Right atrium auricular region (tissue), 2 donors: ENCODE results near the gene TMEM51. TPM values are rescaled to one million over a fixed set of nuclear protein-coding genes. Genes with fewer than 3 reads are reported as not detected.
A peak's percentile ranks its signal among the peaks of the same experiment; 100 is the strongest.

Source experiments
- DNase-seq: peaks from one replicate; pipeline ENCODE4 v3.0.0-alpha.2; 2019; ENCODE audit warnings: low spot score
- H3K27ac ChIP-seq, 2 donors: fragments of 200-600 bp; sonication (generic); 1 replicate in 1 of 2; 2 replicates in 1 of 2; pipeline ENCODE4 v1.5.1; 2016 to 2019
- H3K27me3 ChIP-seq, 2 donors: fragments of 200-600 bp; sonication (generic); one replicate each; pipeline versions ENCODE4 v1.5.1 to v1.6.0; 2017 to 2019
- H3K36me3 ChIP-seq: fragments of 200-600 bp; sonication (generic); one replicate; pipeline ENCODE4 v1.5.1; 2016
- H3K4me1 ChIP-seq, 2 donors: fragments of 200-600 bp; sonication (generic); one replicate each; pipeline versions ENCODE4 v1.5.1 to v1.6.0; 2017 to 2019
- H3K4me3 ChIP-seq, 2 donors: fragments of 200-600 bp; sonication (generic); 1 replicate in 1 of 2; 2 replicates in 1 of 2; pipeline ENCODE4 v1.5.1; 2017 to 2019; ENCODE audit warnings: mild to moderate bottlenecking in 1 of 2, moderate library complexity in 1 of 2
- H3K9me3 ChIP-seq, 2 donors: fragments of 200-600 bp; sonication (generic); one replicate each; pipeline ENCODE4 v1.5.1; 2019
- total RNA-seq, 2 donors: library from RNA; depleted of rRNA; stranded (reverse); fragments of >200 nt; gene quantifications; one replicate each; pipeline ENCODE4 v1.1.0, GENCODE V29; 2016
- TF ChIP-seq, protein P1 (sequence below), 2 donors: fragments of 200-600 bp; sonication (generic); IDR thresholded peaks; one replicate each; pipeline ENCODE4 v1.5.1; 2019; ENCODE audit warnings: antibody characterized with exemption in 2 of 2

The TMEM51 gene
- total RNA-seq, 2 donors from 2014 or later = 3.2 to 6.6 TPM

DNA sequence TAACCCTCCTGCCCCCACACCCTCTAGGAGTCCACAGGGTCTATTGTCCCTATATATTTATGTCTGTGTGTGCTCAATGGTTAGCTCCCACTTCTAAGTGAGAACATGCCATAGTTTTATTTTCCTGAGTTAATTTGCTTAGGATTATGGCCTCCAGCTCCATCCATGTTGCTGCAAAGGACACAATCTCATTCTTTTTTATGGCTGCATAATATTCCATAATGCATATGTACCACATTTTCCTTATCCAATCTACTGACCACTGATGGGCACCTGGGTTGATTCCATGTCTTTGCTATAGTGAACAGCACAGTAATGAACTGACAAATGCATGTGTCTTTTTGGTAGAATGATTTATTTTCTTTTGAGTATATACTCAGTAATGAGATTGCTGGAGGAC is 80.1 kb downstream of the TMEM51 start:
- H3K27ac ChIP-seq = no peak overlapping the region
- DNase-seq = no peak
- H3K4me1 ChIP-seq = no peaks in the 10 kb centered on the region
- TF ChIP-seq, protein P1, sequence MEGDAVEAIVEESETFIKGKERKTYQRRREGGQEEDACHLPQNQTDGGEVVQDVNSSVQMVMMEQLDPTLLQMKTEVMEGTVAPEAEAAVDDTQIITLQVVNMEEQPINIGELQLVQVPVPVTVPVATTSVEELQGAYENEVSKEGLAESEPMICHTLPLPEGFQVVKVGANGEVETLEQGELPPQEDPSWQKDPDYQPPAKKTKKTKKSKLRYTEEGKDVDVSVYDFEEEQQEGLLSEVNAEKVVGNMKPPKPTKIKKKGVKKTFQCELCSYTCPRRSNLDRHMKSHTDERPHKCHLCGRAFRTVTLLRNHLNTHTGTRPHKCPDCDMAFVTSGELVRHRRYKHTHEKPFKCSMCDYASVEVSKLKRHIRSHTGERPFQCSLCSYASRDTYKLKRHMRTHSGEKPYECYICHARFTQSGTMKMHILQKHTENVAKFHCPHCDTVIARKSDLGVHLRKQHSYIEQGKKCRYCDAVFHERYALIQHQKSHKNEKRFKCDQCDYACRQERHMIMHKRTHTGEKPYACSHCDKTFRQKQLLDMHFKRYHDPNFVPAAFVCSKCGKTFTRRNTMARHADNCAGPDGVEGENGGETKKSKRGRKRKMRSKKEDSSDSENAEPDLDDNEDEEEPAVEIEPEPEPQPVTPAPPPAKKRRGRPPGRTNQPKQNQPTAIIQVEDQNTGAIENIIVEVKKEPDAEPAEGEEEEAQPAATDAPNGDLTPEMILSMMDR (IDR thresholded peaks at IDR 0.05) = no peak
- H3K36me3 ChIP-seq = no peaks in the 10 kb centered on the region
- no peaks in the 10 kb centered on the region for H3K27me3 ChIP-seq
- no peaks in the 10 kb centered on the region for H3K9me3 ChIP-seq
- no peak overlapping the region for H3K4me3 ChIP-seq

DNA sequence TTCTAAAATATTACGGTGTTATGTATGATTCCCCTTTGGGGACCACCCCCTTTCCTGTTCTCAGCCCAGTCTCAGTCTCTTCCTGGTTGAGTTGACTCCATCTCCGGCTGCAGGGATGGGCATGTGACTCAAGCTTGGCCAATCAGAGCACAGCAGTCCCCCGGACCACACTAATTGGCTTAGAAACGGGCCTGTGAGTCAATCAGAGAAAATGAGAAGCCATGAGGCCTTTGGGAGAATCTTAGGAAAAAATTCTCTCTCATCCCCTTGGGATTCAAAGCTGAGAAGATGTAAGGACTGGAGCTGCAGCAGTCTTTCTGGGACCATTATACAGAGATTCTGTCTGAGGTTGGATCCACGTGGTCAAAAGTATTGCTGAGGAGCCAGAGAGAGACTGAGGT is 82.8 kb downstream of the TMEM51 start:
- DNase-seq = no peak
- H3K9me3 ChIP-seq = no peaks in the 10 kb centered on the region
- H3K4me1 ChIP-seq = no peaks in the 10 kb centered on the region
- H3K27ac ChIP-seq = no peak overlapping the region
- H3K27me3 ChIP-seq = no peaks in the 10 kb centered on the region
- TF ChIP-seq, protein P1 (IDR thresholded peaks at IDR 0.05) = no peak
- no peak overlapping the region for H3K4me3 ChIP-seq
- H3K36me3 ChIP-seq = no peaks in the 10 kb centered on the region

DNA sequence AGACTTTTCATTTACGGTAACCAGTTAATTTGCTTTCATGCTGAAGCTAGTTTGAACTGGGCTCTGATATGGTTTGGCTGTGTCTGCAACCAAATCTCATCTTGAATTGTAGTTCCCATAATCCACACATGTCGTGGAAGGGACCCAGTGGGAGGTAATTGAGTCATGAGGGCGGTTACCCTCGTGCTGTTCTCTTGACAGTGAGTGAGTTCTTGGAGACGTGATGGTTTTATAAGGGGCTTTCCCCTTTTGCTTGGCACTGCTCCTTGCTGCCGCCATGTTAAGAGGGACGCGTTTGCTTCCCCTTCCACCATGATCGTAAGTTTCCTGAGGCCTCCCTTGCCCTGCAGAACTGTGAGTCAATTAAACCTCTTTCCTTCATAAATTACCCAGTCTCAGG is 83.2 kb downstream of the TMEM51 start:
- Histone ChIP-seq H3K4me1 (no peaks in the 10 kb centered on the region), H3K27ac (no peak overlapping the region), H3K4me3 (no peak overlapping the region), H3K9me3 (no peaks in the 10 kb centered on the region), H3K27me3 (no peaks in the 10 kb centered on the region), H3K36me3 (no peaks in the 10 kb centered on the region)
- no peak for DNase-seq
- TF ChIP-seq, protein P1 (IDR thresholded peaks at IDR 0.05) = no peak

DNA sequence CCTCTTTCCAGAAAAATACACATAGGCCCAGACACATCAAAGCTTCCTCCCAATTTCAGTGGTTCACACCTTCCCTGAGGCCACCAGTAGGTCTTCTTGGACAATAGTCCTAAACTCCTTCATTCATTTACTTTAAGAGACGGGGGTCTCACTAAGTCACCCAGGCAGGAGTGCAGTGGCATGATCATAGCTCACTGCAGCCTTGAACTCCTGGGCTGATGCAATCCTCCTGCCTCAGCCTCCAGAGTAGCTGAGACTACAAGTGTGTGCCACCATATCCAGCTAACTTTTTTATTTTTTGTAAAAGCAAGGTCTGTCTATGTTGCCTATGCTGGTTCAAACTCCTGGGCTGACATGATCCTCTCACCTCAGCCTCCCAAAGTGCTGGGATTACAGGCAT is 85.2 kb downstream of the TMEM51 start:
- Histone ChIP-seq H3K36me3 (no peaks in the 10 kb centered on the region), H3K4me3 (no peak overlapping the region), H3K27me3 (no peaks in the 10 kb centered on the region), H3K4me1 (peaks cover 0 to 4% of the 10 kb centered on the region in 2 donors), H3K27ac (no peak overlapping the region), H3K9me3 (no peaks in the 10 kb centered on the region)
- TF ChIP-seq, protein P1 (IDR thresholded peaks at IDR 0.05) = no peak
- DNase-seq = no peak

DNA sequence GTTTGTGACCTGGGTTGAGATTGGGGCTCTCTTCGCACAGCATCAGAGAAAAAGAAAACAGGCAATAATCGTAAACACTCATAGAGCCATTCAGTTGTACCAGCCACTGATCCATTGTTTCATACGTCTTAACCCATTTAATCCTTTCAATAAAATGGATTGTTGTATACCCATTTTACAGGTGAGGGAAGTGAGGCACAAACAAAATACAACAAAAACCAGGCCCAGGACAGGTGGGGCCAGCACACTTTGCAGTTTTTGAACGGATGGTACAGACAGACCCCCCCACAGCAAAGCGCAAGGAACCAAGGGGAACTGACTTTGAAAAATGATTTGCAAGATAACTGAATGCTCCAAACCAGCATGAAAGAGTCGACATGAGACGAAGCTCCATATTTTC is 89.2 kb downstream of the TMEM51 start:
- Histone ChIP-seq H3K27me3 (no peaks in the 10 kb centered on the region), H3K4me1 (peaks cover 0 to 15% of the 10 kb centered on the region in 2 donors), H3K27ac (no peak overlapping the region), H3K36me3 (no peaks in the 10 kb centered on the region), H3K4me3 (no peak overlapping the region), H3K9me3 (no peaks in the 10 kb centered on the region)
- TF ChIP-seq, protein P1 (IDR thresholded peaks at IDR 0.05) = no peak
- peak; percentile 36 for DNase-seq

DNA sequence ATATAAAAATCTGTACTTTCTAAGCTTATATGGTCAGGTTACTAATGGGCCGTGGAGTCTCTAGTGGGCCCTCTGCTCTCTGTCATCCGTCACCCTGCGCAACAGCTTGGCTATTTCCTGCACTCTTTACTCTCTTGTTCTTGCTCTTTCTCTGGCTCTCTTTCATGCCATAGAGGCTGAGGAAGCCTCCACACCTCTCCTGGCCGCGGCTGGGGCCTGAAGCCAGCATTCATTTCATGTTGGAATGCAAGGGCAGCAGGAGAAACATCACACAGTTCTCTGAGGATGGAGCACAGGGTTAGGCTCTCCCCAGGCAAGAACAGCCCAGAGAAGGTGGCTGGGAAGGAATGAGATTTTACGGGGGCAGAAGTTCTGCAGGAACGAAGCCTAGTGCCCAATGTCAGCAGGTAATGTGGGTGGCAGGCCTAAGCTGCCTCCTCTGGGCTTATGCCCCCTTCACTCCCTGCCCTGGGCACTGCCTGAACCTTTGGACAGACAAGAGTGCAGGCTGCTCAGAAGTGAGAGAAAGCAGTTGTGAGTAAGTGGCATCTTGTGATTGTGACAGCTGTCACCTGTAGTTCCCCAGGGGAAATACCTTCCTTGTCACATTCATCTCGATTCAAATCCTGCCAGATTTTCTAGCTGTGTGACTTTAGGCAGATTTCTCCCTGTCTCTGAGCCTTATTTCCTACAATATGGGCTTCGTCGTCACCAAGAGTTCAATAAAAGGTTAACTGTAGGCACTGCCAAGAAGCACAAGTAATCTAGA is 89.9 kb downstream of the TMEM51 start:
- peak; percentile 38 for DNase-seq
- TF ChIP-seq, protein P1 (IDR thresholded peaks at IDR 0.05) = no peak
- H3K4me1 ChIP-seq = peaks cover 0 to 15% of the 10 kb centered on the region in 2 donors
- no peak overlapping the region for H3K27ac ChIP-seq
- H3K4me3 ChIP-seq = no peak overlapping the region
- no peaks in the 10 kb centered on the region for H3K36me3 ChIP-seq
- H3K9me3 ChIP-seq = no peaks in the 10 kb centered on the region
- no peaks in the 10 kb centered on the region for H3K27me3 ChIP-seq
